Measurements from ENCODE around the gene APMAP. TPM values are rescaled to one million over a fixed set of nuclear protein-coding genes. Genes with fewer than 3 reads are reported as not detected.

The APMAP gene
- total RNA-seq, 4 donors from 2014 or later: 85.3 to 337 (median 163) TPM

- DNase-seq (ENCODE audit: low spot score) (no peak), ATAC-seq (ENCODE audit: low FRiP score) (no peak)
- TF ChIP-seq CTCF (IDR thresholded peaks at IDR 0.05): no peak
These were observed 37.5 kb downstream of the APMAP start for GRCh38 chr20:24955045-24955444.

GRCh38 chr20:24954566-24954965, 38.0 kb downstream of the APMAP start:
- ATAC-seq (ENCODE audit: low FRiP score) (no peak), DNase-seq (ENCODE audit: low spot score) (no peak)
- no peak for TF ChIP-seq CTCF (IDR thresholded peaks at IDR 0.05)

- no peak for TF ChIP-seq CTCF (IDR thresholded peaks at IDR 0.05)
- ATAC-seq (ENCODE audit: low FRiP score) (no peak), DNase-seq (ENCODE audit: low spot score) (no peak)
These were observed 38.4 kb downstream of the APMAP start for GRCh38 chr20:24954151-24954550.

- ATAC-seq (ENCODE audit: low FRiP score): no peak
- no peak for DNase-seq (ENCODE audit: low spot score)
- TF ChIP-seq CTCF (IDR thresholded peaks at IDR 0.05): no peak
These were observed 38.9 kb downstream of the APMAP start for GRCh38 chr20:24953621-24954133.

- ATAC-seq (ENCODE audit: low FRiP score): no peak
- no peak for TF ChIP-seq CTCF (IDR thresholded peaks at IDR 0.05)
- no peak for DNase-seq (ENCODE audit: low spot score)
These were observed 39.4 kb downstream of the APMAP start for GRCh38 chr20:24953209-24953575.

- ATAC-seq (ENCODE audit: low FRiP score) (no peak), DNase-seq (ENCODE audit: low spot score) (no peak)
- no peak for TF ChIP-seq CTCF (IDR thresholded peaks at IDR 0.05)
These were observed 40.0 kb downstream of the APMAP start for GRCh38 chr20:24952376-24953208.

- ATAC-seq (ENCODE audit: low FRiP score) (no peak), DNase-seq (ENCODE audit: low spot score) (no peak)
- no peak for TF ChIP-seq CTCF (IDR thresholded peaks at IDR 0.05)
These were observed 40.9 kb downstream of the APMAP start for GRCh38 chr20:24951536-24952083.
